ENCODE data around the gene BRAF. TPM values are rescaled to one million over a fixed set of nuclear protein-coding genes. Genes with fewer than 3 reads are reported as not detected.
"Not testable (repeated sequence)": the region's sequence is repeated elsewhere in the genome, so short reads cannot be mapped to it uniquely, and the experiment has no call there.

BRAF gene
- total RNA-seq, 4 donors from 2014 or later = 35.7 to 60.0 (median 40.7) TPM

DNA sequence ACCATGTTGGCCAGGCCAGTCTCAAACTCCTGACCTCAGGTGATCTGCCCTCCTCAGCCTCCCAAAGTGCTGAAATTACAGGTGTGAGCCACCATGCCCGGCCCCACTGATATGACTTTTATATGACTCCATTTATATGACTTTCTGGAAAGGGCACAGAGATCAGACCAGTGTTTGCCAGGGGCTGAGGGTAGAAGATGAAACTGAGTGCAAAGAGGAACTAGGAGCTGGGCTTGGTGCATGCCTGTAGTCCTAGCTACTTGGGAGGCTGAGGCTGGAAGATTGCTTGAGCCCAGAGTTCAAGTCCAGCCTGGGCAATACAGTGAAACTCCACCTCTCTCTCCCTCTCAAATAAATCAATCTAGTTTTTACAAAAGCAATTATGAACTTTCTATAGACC lies 7.5 kb downstream of the BRAF start:
- no peak for ATAC-seq (ENCODE audit: low FRiP score)
- DNase-seq (ENCODE audit: low spot score) = no peak
- no peak for TF ChIP-seq CTCF (IDR thresholded peaks at IDR 0.05)

GRCh38 chr7:140915935-140916555 lies 8.7 kb downstream of the BRAF start:
- no peak for TF ChIP-seq CTCF (IDR thresholded peaks at IDR 0.05)
- no peak for ATAC-seq (ENCODE audit: low FRiP score)

DNA sequence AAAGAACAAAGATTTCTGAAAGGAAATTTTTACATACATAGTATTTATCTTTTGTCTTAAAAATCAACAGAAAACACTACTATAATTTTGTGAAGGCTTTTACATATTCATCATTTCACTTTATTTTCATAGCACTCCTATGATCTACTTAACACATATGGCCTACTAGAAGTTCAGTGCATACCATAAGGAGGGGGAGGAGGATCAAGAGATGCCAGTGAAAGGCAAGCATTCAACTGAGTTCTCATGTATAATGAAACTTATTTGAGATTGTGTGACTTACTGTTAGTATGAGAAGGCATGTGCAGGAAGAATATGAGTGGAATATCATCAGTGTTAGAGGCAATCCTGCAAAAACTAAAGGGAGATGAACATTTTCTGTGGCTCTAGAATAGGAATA lies 10.6 kb downstream of the BRAF start:
- ATAC-seq (ENCODE audit: low FRiP score) = no peak
- no peak for TF ChIP-seq CTCF (IDR thresholded peaks at IDR 0.05)

More at GRCh38 chr7:140915935-140916555, 8.7 kb downstream of the BRAF start:
- no peak for DNase-seq (ENCODE audit: low spot score)

GRCh38 chr7:140913596-140913928 lies 11.2 kb downstream of the BRAF start:
- not testable (repeated sequence) for DNase-seq (ENCODE audit: low spot score); ATAC-seq (ENCODE audit: low FRiP score)

More for the DNA sequence above, 10.6 kb downstream of the BRAF start:
- no peak for DNase-seq (ENCODE audit: low spot score)

GRCh38 chr7:140911746-140912145 lies 13.0 kb downstream of the BRAF start:
- ATAC-seq (ENCODE audit: low FRiP score) (no peak), DNase-seq (ENCODE audit: low spot score) (no peak)
- TF ChIP-seq CTCF (IDR thresholded peaks at IDR 0.05) = no peak

GRCh38 chr7:140909476-140910161 lies 15.1 kb downstream of the BRAF start:
- ATAC-seq (ENCODE audit: low FRiP score) = no peak
- TF ChIP-seq CTCF (IDR thresholded peaks at IDR 0.05) = no peak
- no peak for DNase-seq (ENCODE audit: low spot score)

GRCh38 chr7:140908361-140908760 lies 16.4 kb downstream of the BRAF start:
- TF ChIP-seq CTCF (IDR thresholded peaks at IDR 0.05) = no peak
- ATAC-seq (ENCODE audit: low FRiP score) = no peak
- no peak for DNase-seq (ENCODE audit: low spot score)
